Measurements from ENCODE around the gene XPO1. TPM values are rescaled to one million over a fixed set of nuclear protein-coding genes. Genes with fewer than 3 reads are reported as not detected.
"Not testable (repeated sequence)": the region's sequence is repeated elsewhere in the genome, so short reads cannot be mapped to it uniquely, and the experiment has no call there.

Gene XPO1
- total RNA-seq, 4 donors from 2014 or later = 49.7 to 96.6 (median 73.1) TPM

DNA sequence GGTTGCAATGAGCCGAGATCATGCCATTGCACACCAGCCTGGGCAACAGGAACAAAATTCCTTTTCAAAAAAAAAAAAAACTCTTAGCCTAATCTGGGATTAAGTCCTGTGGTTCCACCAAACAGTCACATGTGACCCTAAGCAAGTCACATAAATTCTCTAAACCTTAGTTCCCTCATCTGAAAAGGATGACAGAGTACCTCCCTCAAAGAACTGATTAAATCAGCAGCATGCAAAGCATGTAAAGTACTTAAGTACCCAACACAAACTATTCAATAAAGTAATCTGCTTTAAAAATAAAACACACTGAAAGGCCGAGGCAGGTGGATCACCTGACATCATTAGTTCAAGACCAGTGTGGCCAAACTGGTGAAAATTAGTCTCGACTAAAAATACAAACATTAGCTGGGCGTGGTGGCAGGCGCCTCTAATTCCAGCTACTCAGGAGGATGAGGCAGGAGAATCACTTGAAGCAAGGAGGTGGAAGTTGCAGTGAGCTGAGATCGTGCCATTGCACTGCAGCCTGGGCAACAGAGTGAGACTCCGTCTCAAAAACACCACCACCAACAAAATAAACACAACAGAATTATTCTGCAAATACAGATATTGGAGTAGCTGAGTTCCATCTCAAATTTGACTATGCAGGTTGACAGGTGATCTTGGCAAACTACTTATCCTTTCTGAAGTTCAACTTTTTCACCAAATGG, 74.2 kb downstream of the XPO1 start:
- TF ChIP-seq, protein P1, sequence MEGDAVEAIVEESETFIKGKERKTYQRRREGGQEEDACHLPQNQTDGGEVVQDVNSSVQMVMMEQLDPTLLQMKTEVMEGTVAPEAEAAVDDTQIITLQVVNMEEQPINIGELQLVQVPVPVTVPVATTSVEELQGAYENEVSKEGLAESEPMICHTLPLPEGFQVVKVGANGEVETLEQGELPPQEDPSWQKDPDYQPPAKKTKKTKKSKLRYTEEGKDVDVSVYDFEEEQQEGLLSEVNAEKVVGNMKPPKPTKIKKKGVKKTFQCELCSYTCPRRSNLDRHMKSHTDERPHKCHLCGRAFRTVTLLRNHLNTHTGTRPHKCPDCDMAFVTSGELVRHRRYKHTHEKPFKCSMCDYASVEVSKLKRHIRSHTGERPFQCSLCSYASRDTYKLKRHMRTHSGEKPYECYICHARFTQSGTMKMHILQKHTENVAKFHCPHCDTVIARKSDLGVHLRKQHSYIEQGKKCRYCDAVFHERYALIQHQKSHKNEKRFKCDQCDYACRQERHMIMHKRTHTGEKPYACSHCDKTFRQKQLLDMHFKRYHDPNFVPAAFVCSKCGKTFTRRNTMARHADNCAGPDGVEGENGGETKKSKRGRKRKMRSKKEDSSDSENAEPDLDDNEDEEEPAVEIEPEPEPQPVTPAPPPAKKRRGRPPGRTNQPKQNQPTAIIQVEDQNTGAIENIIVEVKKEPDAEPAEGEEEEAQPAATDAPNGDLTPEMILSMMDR (IDR thresholded peaks at IDR 0.05) = no peak
- ATAC-seq (ENCODE audit: low FRiP score) (no peak), DNase-seq (ENCODE audit: low spot score) (no peak)

DNA sequence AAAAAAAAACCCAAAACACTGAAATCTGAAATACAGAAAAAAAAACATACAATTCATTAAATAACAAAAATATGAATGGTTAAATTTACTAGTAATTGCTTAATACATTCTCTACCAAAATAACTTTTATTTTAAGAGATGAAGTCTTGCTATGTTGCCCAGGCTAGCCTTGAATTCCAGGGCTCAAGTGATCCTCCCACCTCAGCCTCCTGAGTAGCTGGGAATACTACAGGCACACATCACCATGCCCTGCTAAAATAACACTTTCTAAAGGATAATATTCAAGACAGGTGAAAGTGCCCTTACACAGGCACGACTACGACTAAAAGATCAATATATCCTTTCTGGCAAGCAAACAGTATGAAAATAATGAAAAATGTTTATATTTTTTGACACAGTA, 76.8 kb downstream of the XPO1 start:
- ATAC-seq (ENCODE audit: low FRiP score) (no peak), DNase-seq (ENCODE audit: low spot score) (no peak)
- TF ChIP-seq, protein P1 (IDR thresholded peaks at IDR 0.05) = no peak

DNA sequence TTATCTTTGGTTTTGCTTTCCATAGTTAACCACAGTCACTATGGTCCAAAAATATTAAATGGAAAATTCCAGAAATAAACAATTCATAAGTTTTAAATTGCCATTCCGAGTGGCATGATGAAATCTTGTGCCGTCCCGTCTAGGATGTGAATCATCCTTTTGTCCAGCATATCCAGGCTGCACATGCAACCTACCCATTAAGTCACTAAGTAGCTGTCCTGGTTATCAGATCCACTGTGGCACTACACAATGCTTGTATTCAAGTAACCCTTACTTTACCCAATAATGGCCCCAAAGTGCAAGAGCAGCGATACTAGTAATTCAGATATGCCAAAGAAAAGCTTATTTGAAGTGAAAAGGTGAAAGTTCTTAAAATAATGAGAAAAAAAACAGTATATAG, 78.0 kb downstream of the XPO1 start:
- no peak for ATAC-seq (ENCODE audit: low FRiP score)
- TF ChIP-seq, protein P1 (IDR thresholded peaks at IDR 0.05) = no peak
- no peak for DNase-seq (ENCODE audit: low spot score)

DNA sequence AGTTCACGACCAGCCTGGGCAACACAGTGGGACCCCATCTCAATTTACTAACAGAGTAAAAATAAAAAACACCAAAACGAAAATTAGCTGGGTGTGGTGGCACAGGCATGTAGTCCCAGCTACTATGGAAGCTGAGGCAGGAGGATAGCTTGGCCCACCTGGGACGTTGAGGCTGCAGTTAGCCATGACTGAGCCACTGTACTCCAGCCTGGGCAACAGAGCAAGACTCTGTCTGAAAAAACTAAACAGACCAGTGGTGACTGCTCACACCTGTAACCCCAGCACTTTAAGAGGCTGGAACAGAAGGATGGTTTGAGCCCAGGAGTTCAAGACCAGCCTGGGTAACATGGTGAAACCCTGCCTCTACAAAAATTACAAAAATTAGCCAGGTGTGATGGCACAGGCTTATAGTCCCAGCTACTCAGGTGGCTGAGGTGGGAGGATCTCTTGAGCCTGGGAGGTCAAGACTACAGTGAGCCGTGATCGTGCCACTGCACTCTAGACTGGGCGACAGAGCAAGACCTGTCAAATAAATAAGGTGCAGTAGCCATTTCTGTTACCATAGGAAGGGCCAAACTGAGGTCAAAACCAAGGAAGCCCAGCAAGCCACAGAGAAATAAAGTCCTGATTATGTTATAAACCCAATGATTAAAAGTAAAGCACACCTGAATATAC, 81.3 kb downstream of the XPO1 start:
- DNase-seq (ENCODE audit: low spot score) = no peak
- ATAC-seq (ENCODE audit: low FRiP score) = no peak
- TF ChIP-seq, protein P1 (IDR thresholded peaks at IDR 0.05) = no peak

DNA sequence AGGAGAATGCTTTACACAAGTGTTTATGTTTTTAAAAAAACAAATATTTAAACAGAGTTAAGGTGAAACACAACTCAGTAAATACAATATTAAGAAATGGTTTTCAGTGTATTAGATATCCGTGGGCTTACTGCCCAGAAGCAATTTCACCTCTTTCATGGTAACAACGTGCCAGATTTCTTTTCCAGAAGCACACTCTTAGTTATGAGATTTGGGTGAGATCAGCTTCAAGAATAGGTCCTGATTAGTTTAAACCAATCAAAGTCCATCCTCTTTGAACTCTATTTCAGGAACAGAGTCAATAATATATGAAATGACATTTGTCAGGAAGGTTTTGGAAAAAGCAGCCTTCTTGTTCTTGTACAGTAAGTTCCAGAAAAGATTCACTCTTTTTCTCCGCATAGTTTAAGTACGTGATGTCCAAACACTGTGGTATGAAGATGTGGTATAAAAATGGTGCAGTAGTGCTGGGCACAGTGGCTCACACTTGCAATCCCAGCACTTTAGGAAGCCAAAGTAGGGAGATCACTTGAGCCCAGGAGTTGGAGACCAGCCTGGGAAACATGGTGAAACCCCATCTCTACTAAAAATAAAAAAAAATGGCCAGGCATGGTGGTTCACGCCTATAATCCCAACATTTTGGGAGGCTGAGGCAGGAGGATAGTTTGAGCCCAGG, 81.9 kb downstream of the XPO1 start:
- DNase-seq (ENCODE audit: low spot score) (no peak), ATAC-seq (ENCODE audit: low FRiP score) (no peak)
- TF ChIP-seq, protein P1 (IDR thresholded peaks at IDR 0.05) = no peak

DNA sequence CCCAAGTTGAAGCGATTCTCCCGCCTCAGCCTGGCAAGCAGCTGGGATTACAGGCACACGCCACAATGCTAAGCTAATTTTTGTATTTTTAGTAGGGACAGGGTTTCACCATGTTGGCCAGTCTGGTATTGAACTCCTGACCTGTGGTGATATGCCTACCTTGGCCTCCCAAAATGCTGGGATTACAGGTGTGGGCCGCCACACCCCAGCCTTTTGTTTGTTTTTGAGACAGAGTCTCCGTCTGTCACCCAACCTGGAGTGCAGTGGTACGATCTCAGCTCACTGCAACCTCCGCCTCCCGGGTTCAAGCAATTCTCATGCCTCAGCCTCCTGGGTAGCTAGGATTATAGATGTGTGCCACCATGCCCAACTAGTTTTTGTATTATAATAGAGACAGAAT, 83.2 kb downstream of the XPO1 start:
- not testable (repeated sequence) for DNase-seq (ENCODE audit: low spot score); ATAC-seq (ENCODE audit: low FRiP score)

DNA sequence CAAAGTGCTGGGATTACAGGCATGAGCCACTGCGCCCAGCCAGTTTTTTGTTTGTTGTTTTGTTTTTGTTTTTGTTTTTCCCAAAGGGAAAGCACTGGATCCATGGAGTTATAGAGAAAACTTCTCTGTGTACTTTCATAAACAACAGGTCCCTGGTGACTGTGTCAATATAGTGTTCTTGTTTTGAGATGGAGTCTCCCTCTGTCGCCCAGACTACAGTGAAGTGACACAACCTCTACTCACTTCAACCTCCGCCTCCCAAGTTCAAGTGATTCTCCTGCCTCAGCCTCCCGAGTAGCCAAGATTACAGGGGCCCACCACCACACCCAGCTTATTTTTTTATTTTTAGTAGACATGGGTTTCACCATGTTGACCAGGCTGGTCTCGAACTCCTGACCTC, 83.8 kb downstream of the XPO1 start:
- TF ChIP-seq, protein P1 (IDR thresholded peaks at IDR 0.05) = no peak
- ATAC-seq (ENCODE audit: low FRiP score) = no peak
- no peak for DNase-seq (ENCODE audit: low spot score)
